NCI-H446 treated with DMSO at 0.1 percent for 48 hours (cell line): ENCODE measurements around the gene S100A12.

Source experiments
- DNase-seq: peaks from one replicate; lab custom pipeline; 2025; lab: John Stamatoyannopoulos, UW

Gene S100A12

DNA sequence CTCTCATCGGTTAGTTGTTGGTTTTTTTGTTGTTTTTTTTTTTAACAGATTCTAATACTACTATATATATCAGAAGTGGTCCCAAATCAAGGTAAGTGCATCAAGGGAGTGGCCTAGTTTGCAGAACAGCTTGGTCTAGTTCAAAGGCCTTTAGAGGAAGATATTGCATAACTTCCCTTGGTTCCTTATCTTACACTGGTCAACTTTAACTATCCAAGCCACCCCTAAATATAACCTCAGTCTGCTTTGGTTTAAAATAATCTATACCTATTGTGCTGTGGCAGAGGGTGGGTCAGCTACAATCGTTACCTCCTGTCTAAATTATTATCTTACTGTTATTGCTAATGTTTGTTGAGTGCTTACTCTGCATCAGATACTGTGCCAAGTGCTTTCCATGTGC, 6.9 kb downstream of the S100A12 start:
- DNase-seq = no peak

- DNase-seq = no peak
These were observed 8.3 kb downstream of the S100A12 start for GRCh38 chr1:153367090-153367489.

DNA sequence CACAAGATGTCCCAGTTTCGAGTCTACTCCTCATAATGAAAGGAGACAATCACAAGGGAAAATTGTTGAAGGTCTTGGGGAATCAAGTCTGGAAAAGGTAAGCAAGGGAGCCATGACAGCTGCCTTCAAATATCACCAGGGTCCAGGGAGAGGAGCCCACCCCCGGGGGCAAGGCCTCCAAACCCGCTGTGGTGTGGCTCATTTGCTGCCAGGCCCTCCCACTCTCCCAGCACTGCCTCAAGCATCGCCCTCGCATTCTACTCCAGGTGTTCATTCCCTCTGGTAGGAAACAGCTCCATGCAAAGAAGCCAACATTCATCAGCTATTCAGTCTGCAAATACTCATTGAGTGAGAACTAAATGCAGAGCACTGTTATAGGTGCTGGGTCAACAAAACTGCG, 9.2 kb downstream of the S100A12 start:
- DNase-seq = no peak

- DNase-seq = no peak
These were observed 9.7 kb downstream of the S100A12 start for GRCh38 chr1:153365696-153366095.

DNA sequence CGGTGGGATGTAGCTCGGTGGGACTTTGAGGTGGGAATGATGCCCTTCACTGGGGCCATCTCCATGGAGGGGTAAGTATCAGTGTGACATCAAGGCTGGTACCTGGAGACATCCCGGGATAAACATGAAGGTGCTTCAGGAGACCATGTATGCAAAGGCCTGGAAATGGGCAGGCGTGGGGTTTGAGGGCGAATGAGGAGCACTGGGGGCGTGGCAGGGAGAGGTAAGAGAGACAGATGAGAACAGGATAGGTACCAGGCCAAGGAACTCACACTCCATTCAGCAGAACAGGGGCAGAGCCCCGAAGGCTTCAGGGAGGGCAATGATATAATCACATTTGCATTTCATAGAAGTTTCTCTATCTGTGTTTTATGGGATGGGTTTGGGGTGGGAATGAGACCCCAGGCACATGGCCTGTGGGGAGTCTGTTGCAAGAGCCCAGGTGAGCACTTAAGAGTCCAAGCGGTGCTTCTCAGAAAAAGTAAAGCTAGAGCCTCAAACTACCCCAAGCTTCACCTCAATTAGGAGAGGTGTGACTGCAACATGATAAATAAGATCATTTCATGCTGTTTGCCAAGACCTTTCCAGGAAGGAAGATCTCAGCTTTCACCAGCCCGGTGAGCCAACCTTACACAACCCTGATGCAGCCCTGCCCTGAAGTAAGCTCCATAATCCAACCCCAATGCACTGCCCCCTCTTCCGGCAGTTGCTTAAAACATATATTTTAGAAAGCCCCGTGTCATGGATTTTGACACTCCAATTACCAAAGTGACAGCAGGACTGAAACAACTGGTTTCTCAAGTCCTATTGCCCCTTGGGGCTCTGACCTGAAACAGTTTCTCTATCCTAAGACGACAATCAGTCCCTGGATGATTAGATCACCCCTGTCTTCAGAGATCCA, 10.4 kb downstream of the S100A12 start:
- DNase-seq = no peak

DNA sequence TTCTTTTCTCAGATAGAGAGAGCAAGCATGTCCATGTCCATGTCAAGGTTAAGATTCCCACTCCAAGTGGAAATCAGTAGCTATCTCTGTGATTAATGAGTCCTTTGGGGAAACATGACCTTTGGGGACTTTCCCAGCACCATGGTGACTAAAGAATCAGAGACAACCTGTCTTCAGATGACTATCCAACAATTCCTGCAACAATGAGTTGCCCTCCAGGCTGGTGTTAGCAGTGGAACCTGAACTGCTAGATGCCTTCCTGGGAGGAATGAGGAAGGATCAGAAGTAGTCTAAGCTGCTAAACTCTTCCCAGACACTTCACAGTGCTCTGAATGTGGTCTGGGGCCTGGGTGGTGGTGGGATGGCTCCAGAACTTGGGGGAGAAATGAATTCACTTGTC, 11.3 kb downstream of the S100A12 start:
- DNase-seq = no peak

GRCh38 chr1:153363641-153364040, 11.8 kb downstream of the S100A12 start:
- DNase-seq = no peak

DNA sequence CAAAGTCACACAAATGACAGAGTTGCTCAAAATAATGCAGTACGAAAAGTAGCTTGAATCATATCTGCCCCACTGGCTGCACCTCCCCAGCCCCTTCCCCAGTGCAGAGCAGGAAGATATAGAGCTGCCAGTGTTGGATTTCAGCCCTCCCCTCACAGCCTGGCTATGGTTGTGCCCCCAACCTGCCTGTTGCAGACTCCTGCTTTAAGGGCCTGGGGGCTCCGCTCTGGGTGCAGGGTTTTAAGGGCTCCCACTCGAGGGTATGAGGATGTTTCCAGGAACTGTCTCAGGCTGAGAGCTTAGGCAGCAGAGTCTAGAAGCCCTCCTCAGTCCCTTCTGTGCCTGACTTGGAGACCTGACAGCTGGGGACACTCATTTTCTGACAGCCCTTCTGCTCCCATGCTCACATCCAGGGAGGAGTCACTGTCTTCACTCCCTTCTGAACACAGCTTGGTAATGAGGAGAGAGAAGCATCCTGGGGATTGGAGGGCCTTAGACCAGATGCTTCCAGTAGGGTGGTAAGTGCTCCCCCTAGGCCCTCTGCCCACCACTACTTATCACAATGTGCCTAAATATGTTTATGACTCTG, 13.1 kb downstream of the S100A12 start:
- no peak for DNase-seq

- no peak for DNase-seq
These were observed 13.8 kb downstream of the S100A12 start for GRCh38 chr1:153361480-153362109.

- no peak for DNase-seq
These were observed 14.6 kb downstream of the S100A12 start for GRCh38 chr1:153360592-153361479.

DNA sequence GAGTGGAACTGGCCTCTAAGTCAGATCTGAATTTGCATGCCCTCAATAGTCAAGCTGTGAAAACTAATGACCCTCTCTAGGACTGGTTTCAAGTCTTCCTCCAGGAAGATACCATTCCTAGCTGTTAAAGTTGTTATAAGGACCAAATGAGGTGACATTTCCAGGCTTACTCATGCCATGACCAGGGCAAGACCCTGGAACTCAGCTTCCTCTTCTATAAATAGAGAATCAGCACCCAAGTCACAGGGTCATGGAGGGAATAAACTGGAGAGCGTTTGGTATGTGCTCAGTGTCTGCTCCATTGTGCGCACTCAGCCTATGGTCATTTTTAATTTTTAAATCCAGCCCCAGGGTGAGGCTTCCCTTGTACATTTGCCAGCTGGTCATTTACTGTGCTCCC, 15.2 kb downstream of the S100A12 start:
- DNase-seq = no peak

DNA sequence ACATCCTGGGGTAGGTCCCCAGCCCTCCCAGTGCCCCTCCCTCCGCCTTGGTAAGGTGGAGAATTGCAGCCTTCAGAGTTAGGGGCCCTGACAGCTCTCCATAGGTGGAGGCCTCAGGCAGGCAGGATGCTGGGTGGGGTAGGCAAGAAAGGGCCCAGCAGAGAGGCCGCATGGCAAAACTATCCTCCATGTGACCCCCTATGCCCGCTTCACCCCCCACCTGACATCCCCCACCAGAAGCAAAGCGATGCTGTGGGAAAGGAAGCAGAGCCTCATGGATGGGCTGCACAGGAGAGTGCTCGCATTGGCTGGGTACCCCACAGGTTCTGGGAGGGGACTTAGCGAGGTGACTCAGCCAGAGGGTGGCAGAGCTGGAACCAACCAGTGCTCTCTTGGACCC, 16.2 kb downstream of the S100A12 start:
- DNase-seq = no peak

GRCh38 chr1:153358691-153358975, 16.8 kb downstream of the S100A12 start:
- no peak for DNase-seq

GRCh38 chr1:153357853-153358690, 17.3 kb downstream of the S100A12 start, which contains the start of gene S100A9:
TSS of gene S100A9 (plus strand) at chr1:153357854. CDS start at chr1:153358284, 430 bp downstream.
- no peak for DNase-seq

DNA sequence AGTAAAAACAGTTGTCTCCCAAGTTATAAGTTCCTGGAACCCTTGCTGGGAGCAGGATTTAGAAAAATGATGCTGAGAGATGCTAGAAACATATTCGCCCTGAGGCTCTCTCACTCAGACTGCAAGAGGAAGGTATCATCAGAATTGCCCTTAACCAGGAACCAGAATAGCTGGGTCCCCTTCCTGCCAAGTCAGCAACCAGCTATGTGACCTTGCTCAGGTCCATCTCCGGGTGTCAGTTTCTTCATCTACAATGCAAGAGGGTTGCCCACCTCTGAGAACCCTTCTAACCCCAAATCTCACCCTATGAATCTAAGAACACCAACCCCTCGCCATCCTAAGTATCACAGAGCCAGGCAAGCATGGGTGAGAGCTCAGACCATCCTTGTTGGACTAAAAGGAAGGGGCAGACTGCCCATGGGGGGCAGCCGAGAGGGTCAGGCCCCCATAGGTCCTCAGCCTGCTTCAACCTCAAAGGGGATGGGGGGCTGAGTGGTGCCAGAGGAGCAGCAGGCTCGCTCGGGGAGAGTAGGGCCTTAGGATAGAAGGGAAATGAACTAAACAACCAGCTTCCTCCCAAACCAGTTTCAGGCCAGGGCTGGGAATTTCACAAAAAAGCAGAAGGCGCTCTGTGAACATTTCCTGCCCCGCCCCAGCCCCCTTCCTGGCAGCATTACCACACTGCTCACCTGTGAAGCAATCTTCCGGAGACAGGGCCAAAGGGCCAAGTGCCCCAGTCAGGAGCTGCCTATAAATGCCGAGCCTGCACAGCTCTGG, 18.2 kb downstream of the S100A12 start:
- DNase-seq = no peak

DNA sequence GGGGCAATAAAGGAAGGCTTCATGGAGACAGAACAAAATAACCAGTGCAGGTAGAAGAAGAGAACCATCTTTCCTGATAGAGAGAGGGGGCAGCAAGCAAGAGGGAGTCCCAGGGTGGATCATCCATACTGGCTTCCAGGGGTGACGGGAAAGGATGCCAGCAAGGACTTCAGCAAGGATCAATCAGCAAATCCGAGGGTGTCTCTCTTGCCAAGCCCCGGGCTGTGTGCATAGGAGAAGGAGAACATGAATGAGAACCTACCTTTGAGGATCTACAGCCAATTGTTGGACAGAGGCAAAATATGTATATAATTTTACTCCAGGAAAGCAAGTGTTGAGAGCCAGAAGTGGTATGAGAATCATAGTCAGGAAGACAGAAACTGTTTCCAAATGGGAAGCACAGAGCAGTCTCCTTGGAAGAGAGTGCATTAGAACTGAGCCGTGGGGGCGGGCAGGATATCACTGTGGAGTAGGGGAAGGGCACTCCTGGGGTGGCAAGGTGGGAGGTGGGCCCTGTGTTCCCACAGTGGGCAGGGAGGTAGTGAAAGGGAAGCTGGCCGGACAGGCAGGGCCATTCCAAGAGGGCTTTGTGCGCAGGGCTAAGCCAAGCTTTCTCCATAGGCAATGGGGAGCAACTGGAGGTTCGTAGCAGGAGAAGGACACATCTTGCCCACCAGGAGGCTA, 18.9 kb downstream of the S100A12 start:
- DNase-seq = no peak

- peak; percentile 22 for DNase-seq
These were observed 19.9 kb downstream of the S100A12 start for GRCh38 chr1:153355445-153356071.

DNA sequence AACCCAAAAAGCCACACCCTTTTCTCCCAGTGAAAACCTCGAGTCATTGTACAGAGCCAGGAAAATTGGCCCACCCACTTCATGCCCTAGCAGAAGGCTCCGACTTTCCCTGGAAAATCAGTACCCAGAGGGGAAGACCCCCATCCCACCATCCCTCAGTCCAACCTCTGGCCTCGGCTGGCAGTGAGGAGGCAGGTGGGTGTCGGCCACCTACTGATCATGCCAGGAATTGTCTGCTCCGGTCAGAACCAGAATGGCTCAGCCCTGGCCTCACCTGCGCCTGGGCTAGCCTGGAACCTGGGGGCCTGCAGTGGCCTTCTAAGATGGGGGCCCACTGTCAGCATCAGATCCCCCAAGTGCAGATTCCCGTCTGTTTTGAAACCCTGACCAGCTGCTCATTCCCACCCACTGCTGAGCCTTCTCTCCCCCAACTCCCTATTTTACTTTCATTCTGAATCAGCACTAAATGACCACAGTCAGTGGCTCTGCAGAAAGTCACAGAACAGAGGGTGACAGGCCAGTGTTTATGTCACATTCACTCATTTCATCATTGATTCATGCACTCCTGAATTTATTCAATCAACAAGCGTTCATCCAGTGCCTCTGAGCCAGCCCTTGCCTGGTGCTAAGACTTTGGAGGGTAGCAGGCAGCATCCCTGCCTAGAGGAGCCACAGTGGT, 20.8 kb downstream of the S100A12 start:
- DNase-seq = no peak
